PFSK-1 (cell line): ENCODE measurements around the gene SRSF6.

Source experiments
- FOXP2 ChIP-seq: optimal IDR thresholded peaks from 2 replicates; pipeline ENCODE3; 2011; ENCODE audit warnings: borderline replicate concordance, control low read depth, inconsistent platforms; ENCODE audit not compliant: insufficient read depth; ENCODE audit errors: extremely low read length, extremely low read depth
- POLR2AphosphoS5 ChIP-seq: IDR thresholded peaks from 2 replicates; pipeline ENCODE4 v1.6.1; 2012; ENCODE audit warnings: low read depth, mild to moderate bottlenecking, control low read depth, low read length, moderate library complexity
- REST ChIP-seq, 2 experiments: IDR thresholded peaks; 2 replicates each; pipeline versions ENCODE4 v1.6.1 to v1.8.0; 2011 to 2012; ENCODE audit warnings: low read depth in 2 of 2, low read length in 2 of 2, control low read depth in 1 of 2, inconsistent platforms in 1 of 2, mild to moderate bottlenecking in 1 of 2, moderate library complexity in 1 of 2; ENCODE audit not compliant: insufficient read depth in 1 of 2
- SIN3A ChIP-seq: IDR thresholded peaks from 2 replicates; pipeline ENCODE4 v1.6.1; 2012; ENCODE audit warnings: mild to moderate bottlenecking, low read length, moderate library complexity, borderline replicate concordance; ENCODE audit not compliant: insufficient read depth
- TAF1 ChIP-seq: IDR thresholded peaks from 2 replicates; pipeline ENCODE4 v1.6.1; 2012; ENCODE audit warnings: low read length, control low read depth, borderline replicate concordance; ENCODE audit not compliant: insufficient read depth

SRSF6 gene

GRCh38 chr20:43450841-43451799 is 6.6 kb upstream of the SRSF6 start:
- TF ChIP-seq TAF1 (no peak), POLR2AphosphoS5 (no peak), REST (IDR thresholded peaks at IDR 0.05; ENCODE audit: insufficient read depth in 1 of 2, low read depth in 2 of 2, low read length in 2 of 2) (no peak), FOXP2 (no peak), SIN3A (no peak)

GRCh38 chr20:43452404-43453126 is 5.1 kb upstream of the SRSF6 start:
- TF ChIP-seq REST (IDR thresholded peaks at IDR 0.05; ENCODE audit: insufficient read depth in 1 of 2, low read depth in 2 of 2, low read length in 2 of 2) (no peak), FOXP2 (no peak), POLR2AphosphoS5 (no peak), TAF1 (no peak), SIN3A (no peak)

- TF ChIP-seq POLR2AphosphoS5 (no peak), TAF1 (0 out of 2 replicates have a peak, but pooled peaks have one; percentile 10)
Observed at GRCh38 chr20:43456809-43457639, 672 bp upstream of the SRSF6 start.

GRCh38 chr20:43458422-43458924 is 777 bp downstream of the SRSF6 start:
- no peak for TF ChIP-seq POLR2AphosphoS5

- TF ChIP-seq FOXP2 (no peak), REST (IDR thresholded peaks at IDR 0.05; ENCODE audit: insufficient read depth in 1 of 2, low read depth in 2 of 2, low read length in 2 of 2) (no peak), SIN3A (no peak), POLR2AphosphoS5 (no peak), TAF1 (no peak)
Observed at GRCh38 chr20:43459022-43459942, 1.6 kb downstream of the SRSF6 start.
